ENCODE results near the gene LIPE. TPM values are rescaled to one million over a fixed set of nuclear protein-coding genes. Genes with fewer than 3 reads are reported as not detected.
A peak's percentile ranks its signal among the peaks of the same experiment; 100 is the strongest.

LIPE gene
- total RNA-seq, 8 experiments from 2014 or later: 4.2 to 13.5 (median 7.2) TPM

- H3K4me1 ChIP-seq (replicated peaks in 1 of 2): peaks cover 4 to 7% of the 10 kb centered on the region in 2 donors
- peak; percentile 83 to 97 (median 86) for ATAC-seq (replicated peaks in 6 of 8)
- in situ Hi-C loops (cut with MboI; ENCODE audit: low pct_unique_long_range_greater_than_20kb in 2 of 9, low sequenced_read_pairs in 9 of 9, unreplicated experiment in 9 of 9): no loop called here
- peak overlapping the region; percentile 10 to 37 (median 25) for H3K4me3 ChIP-seq
- 0 to 40% (median 7%) methylated on average over 1 to 4 of the region's 48 CpGs; no CpG with 5 or more reads in 5 of the 10 experiments for WGBS, 10 experiments
- H3K27ac ChIP-seq: no peak overlapping the region
These were observed 40.0 kb downstream of the LIPE start for GRCh38 chr19:42386974-42387707.

GRCh38 chr19:42380155-42380554, 47.0 kb downstream of the LIPE start:
- ATAC-seq (replicated peaks in 6 of 8): no peak
- WGBS, 10 experiments: 64 to 100% (median 93%) methylated on average over 1 to 4 of the region's 6 CpGs; no CpG with 5 or more reads in 2 of the 10 experiments
- Histone ChIP-seq H3K4me3 (no peak overlapping the region), H3K4me1 (replicated peaks in 1 of 2) (no peaks in the 10 kb centered on the region), H3K27ac (no peak overlapping the region)
- in situ Hi-C loops (cut with MboI; ENCODE audit: low pct_unique_long_range_greater_than_20kb in 2 of 9, low sequenced_read_pairs in 9 of 9, unreplicated experiment in 9 of 9): no loop called here

GRCh38 chr19:42378225-42379215, 48.7 kb downstream of the LIPE start:
- WGBS, 10 experiments: 29 to 100% (median 86%) methylated on average over 1 to 8 of the region's 17 CpGs; no CpG with 5 or more reads in 4 of the 10 experiments
- ATAC-seq (replicated peaks in 6 of 8): peak in 4 of 8 experiments; percentile 9 to 22 (median 19)
- Histone ChIP-seq H3K27ac (no peak overlapping the region), H3K4me1 (replicated peaks in 1 of 2) (no peaks in the 10 kb centered on the region), H3K4me3 (no peak overlapping the region)
- in situ Hi-C loops (cut with MboI; ENCODE audit: low pct_unique_long_range_greater_than_20kb in 2 of 9, low sequenced_read_pairs in 9 of 9, unreplicated experiment in 9 of 9): no loop called here

- WGBS, 10 experiments: 97 to 100% methylated on average over 5 to 6 of the region's 17 CpGs; no CpG with 5 or more reads in 8 of the 10 experiments
These were observed 51.0 kb downstream of the LIPE start for GRCh38 chr19:42376177-42376555.

GRCh38 chr19:42375415-42376176, 51.6 kb downstream of the LIPE start:
- peak in 3 of 8 experiments; percentile 10 to 30 (median 16) for ATAC-seq (replicated peaks in 6 of 8)
- H3K27ac ChIP-seq: no peak overlapping the region
- H3K4me3 ChIP-seq: no peak overlapping the region
- H3K4me1 ChIP-seq (replicated peaks in 1 of 2): no peaks in the 10 kb centered on the region
- in situ Hi-C loops (cut with MboI; ENCODE audit: low pct_unique_long_range_greater_than_20kb in 2 of 9, low sequenced_read_pairs in 9 of 9, unreplicated experiment in 9 of 9): no loop called here
- WGBS, 10 experiments: 80 to 97% methylated on average over 1 to 7 of the region's 54 CpGs; no CpG with 5 or more reads in 8 of the 10 experiments

More at GRCh38 chr19:42376177-42376555, 51.0 kb downstream of the LIPE start:
- Histone ChIP-seq H3K4me1 (replicated peaks in 1 of 2) (no peaks in the 10 kb centered on the region), H3K27ac (no peak overlapping the region), H3K4me3 (no peak overlapping the region)
- peak in 2 of 8 experiments; percentile 15 to 20 for ATAC-seq (replicated peaks in 6 of 8)
- in situ Hi-C loops (cut with MboI; ENCODE audit: low pct_unique_long_range_greater_than_20kb in 2 of 9, low sequenced_read_pairs in 9 of 9, unreplicated experiment in 9 of 9): no loop called here

- ATAC-seq (replicated peaks in 6 of 8): peak in 1 of 8 experiments; percentile 7
- whole genome bisulfite sequencing, 10 experiments: 80 to 96% (median 91%) methylated on average over 1 to 6 of the region's 11 CpGs; no CpG with 5 or more reads in 5 of the 10 experiments
- in situ Hi-C loops (cut with MboI; ENCODE audit: low pct_unique_long_range_greater_than_20kb in 2 of 9, low sequenced_read_pairs in 9 of 9, unreplicated experiment in 9 of 9): no loop called here
These were observed 52.3 kb downstream of the LIPE start for GRCh38 chr19:42374826-42375376.

GRCh38 chr19:42370626-42371175, 56.5 kb downstream of the LIPE start:
- Histone ChIP-seq H3K4me1 (replicated peaks in 1 of 2) (peaks cover 4 to 8% of the 10 kb centered on the region in 2 donors), H3K27ac (peak overlapping the region in 1 of 2 donors; percentile 14), H3K4me3 (no peak overlapping the region)
- in situ Hi-C loops (cut with MboI; ENCODE audit: low pct_unique_long_range_greater_than_20kb in 2 of 9, low sequenced_read_pairs in 9 of 9, unreplicated experiment in 9 of 9): no loop called here
- ATAC-seq (replicated peaks in 6 of 8): peak in 2 of 8 experiments; percentile 14 to 18
- 100% methylated on average over 1 of the region's 12 CpGs; no CpG with 5 or more reads in 7 of the 10 experiments for WGBS, 10 experiments

More at GRCh38 chr19:42374826-42375376, 52.3 kb downstream of the LIPE start:
- Histone ChIP-seq H3K4me3 (no peak overlapping the region), H3K4me1 (replicated peaks in 1 of 2) (peaks cover 3 to 6% of the 10 kb centered on the region in 2 donors), H3K27ac (no peak overlapping the region)

GRCh38 chr19:42370068-42370520, 57.1 kb downstream of the LIPE start:
- 8 to 92% methylated on average over 2 of the region's 9 CpGs; no CpG with 5 or more reads in 8 of the 10 experiments for WGBS, 10 experiments
- ATAC-seq (replicated peaks in 6 of 8): peak in 6 of 8 experiments; percentile 26 to 84 (median 69)
- H3K4me1 ChIP-seq (replicated peaks in 1 of 2): peaks cover 4 to 8% of the 10 kb centered on the region in 2 donors
- in situ Hi-C loops (cut with MboI; ENCODE audit: low pct_unique_long_range_greater_than_20kb in 2 of 9, low sequenced_read_pairs in 9 of 9, unreplicated experiment in 9 of 9): no loop called here
- H3K4me3 ChIP-seq: no peak overlapping the region
- peak overlapping the region in 1 of 2 donors; percentile 14 for H3K27ac ChIP-seq

- 80 to 100% (median 87%) methylated on average over 4 to 8 of the region's 27 CpGs; no CpG with 5 or more reads in 7 of the 10 experiments for WGBS, 10 experiments
- H3K27ac ChIP-seq: no peak overlapping the region
- H3K4me1 ChIP-seq (replicated peaks in 1 of 2): peaks cover 4 to 8% of the 10 kb centered on the region in 2 donors
- no peak overlapping the region for H3K4me3 ChIP-seq
- in situ Hi-C loops (cut with MboI; ENCODE audit: low pct_unique_long_range_greater_than_20kb in 2 of 9, low sequenced_read_pairs in 9 of 9, unreplicated experiment in 9 of 9): no loop called here
- peak in 3 of 8 experiments; percentile 5 to 13 (median 13) for ATAC-seq (replicated peaks in 6 of 8)
These were observed 57.6 kb downstream of the LIPE start for GRCh38 chr19:42369433-42370067.

- 86% methylated on average over 5 to 7 of the region's 15 CpGs; no CpG with 5 or more reads in 8 of the 10 experiments for WGBS, 10 experiments
- no peak overlapping the region for H3K4me3 ChIP-seq
- ATAC-seq (replicated peaks in 6 of 8): peak in 1 of 8 experiments; percentile 3
- H3K4me1 ChIP-seq (replicated peaks in 1 of 2): peaks cover 4 to 8% of the 10 kb centered on the region in 2 donors
- no peak overlapping the region for H3K27ac ChIP-seq
- in situ Hi-C loops (cut with MboI; ENCODE audit: low pct_unique_long_range_greater_than_20kb in 2 of 9, low sequenced_read_pairs in 9 of 9, unreplicated experiment in 9 of 9): no loop called here
These were observed 58.4 kb downstream of the LIPE start for GRCh38 chr19:42368765-42369164.

GRCh38 chr19:42368360-42368759, 58.8 kb downstream of the LIPE start:
- in situ Hi-C loops (cut with MboI; ENCODE audit: low pct_unique_long_range_greater_than_20kb in 2 of 9, low sequenced_read_pairs in 9 of 9, unreplicated experiment in 9 of 9): no loop called here
- Histone ChIP-seq H3K4me1 (replicated peaks in 1 of 2) (peaks cover 4 to 8% of the 10 kb centered on the region in 2 donors), H3K27ac (no peak overlapping the region), H3K4me3 (no peak overlapping the region)
- WGBS, 10 experiments: no CpG with 5 or more reads among the region's 11 CpGs
- peak in 2 of 8 experiments; percentile 7 to 17 for ATAC-seq (replicated peaks in 6 of 8)
